HepG2 (cell line): ENCODE data around the gene KRT40. TPM values are rescaled to one million over a fixed set of nuclear protein-coding genes. Genes with fewer than 3 reads are reported as not detected.

Experiments used
- ARID2 ChIP-seq: sonication (generic); formaldehyde crosslinking; IDR thresholded peaks from 2 replicates; pipeline ENCODE4 v1.8.1; 2022; ENCODE audit warnings: mild to moderate bottlenecking, missing genetic modification reagents, borderline replicate concordance
- ASH2L ChIP-seq: fragments of 300-600, 200-600 bp; sonication (generic); IDR thresholded peaks from 2 replicates; pipeline ENCODE4 v1.7.0; 2017; ENCODE audit warnings: low read depth, mild to moderate bottlenecking, moderate library complexity, mixed read lengths, low read length; ENCODE audit not compliant: insufficient read length
- CEBPG ChIP-seq: IDR thresholded peaks from 2 replicates; pipeline ENCODE4 v1.6.1; 2016
- EED ChIP-seq: sonication (generic); formaldehyde crosslinking; IDR thresholded peaks from 2 replicates; pipeline ENCODE4 v1.5.0; 2020; ENCODE audit warnings: mild to moderate bottlenecking, missing genetic modification reagents
- HMGXB4 ChIP-seq, 2 experiments: sonication (generic) in 1 of 2; formaldehyde crosslinking in 1 of 2; IDR thresholded peaks; 2 replicates each; pipeline versions ENCODE4 v1.4.0 to v1.6.1; 2018 to 2020; ENCODE audit warnings: missing genetic modification reagents in 2 of 2, borderline replicate concordance in 1 of 2, low read depth in 1 of 2, mild to moderate bottlenecking in 1 of 2, missing biosample characterization in 1 of 2
- MED1 ChIP-seq: sonication (generic); formaldehyde crosslinking; IDR thresholded peaks from 2 replicates; pipeline ENCODE4 v1.4.0; 2020; ENCODE audit warnings: missing genetic modification reagents
- MEF2D ChIP-seq: sonication (generic); formaldehyde crosslinking; IDR thresholded peaks from 2 replicates; pipeline ENCODE4 v1.5.1; 2020; ENCODE audit warnings: mild to moderate bottlenecking, missing genetic modification reagents
- RBM39 ChIP-seq: fragments of 200-400 bp; formaldehyde crosslinking; IDR thresholded peaks from one replicate; pipeline ENCODE4 v1.6.1; 2018; ENCODE audit warnings: antibody characterized with exemption, mild to moderate bottlenecking, low read depth, low read length; ENCODE audit not compliant: poor library complexity, severe bottlenecking
- RFXAP ChIP-seq: sonication (generic); formaldehyde crosslinking; IDR thresholded peaks from 2 replicates; pipeline ENCODE4 v1.4.0; 2020; ENCODE audit warnings: missing genetic modification reagents, borderline replicate concordance
- SOX13 ChIP-seq, 3 experiments: fragments of 450-650 bp in 1 of 3; sonication (generic) in 1 of 3; formaldehyde crosslinking in 1 of 3; IDR thresholded peaks in 2 of 3; conservative IDR thresholded peaks in 1 of 3; 2 replicates each; pipeline versions ENCODE4 v1.5.0 to v1.6.1; 2016 to 2020; ENCODE audit warnings: antibody characterized with exemption in 1 of 3, mild to moderate bottlenecking in 1 of 3, missing compliant biosample characterization in 1 of 3, missing genetic modification reagents in 1 of 3, moderate library complexity in 1 of 3
- SOX6 ChIP-seq, 2 experiments: fragments of 450-650 bp in 1 of 2; sonication (generic) in 1 of 2; formaldehyde crosslinking in 1 of 2; IDR thresholded peaks; 2 replicates each; pipeline versions ENCODE4 v1.4.0 to v1.6.1; 2017 to 2020; ENCODE audit warnings: antibody characterized with exemption in 1 of 2, mild to moderate bottlenecking in 1 of 2, missing genetic modification reagents in 1 of 2
- SYNCRIP ChIP-seq: fragments of 200-400 bp; formaldehyde crosslinking; IDR thresholded peaks from 2 replicates; pipeline ENCODE4 v1.6.1; 2018; ENCODE audit warnings: mild to moderate bottlenecking, low read depth, low read length; ENCODE audit not compliant: insufficient read depth
- ZBTB33 ChIP-seq: sonication (generic); formaldehyde crosslinking; IDR thresholded peaks from 2 replicates; pipeline ENCODE4 v1.4.0; 2020; ENCODE audit warnings: missing genetic modification reagents
- ZNF142 ChIP-seq: sonication (generic); formaldehyde crosslinking; IDR thresholded peaks from 2 replicates; pipeline ENCODE4 v1.4.0; 2020; ENCODE audit warnings: missing genetic modification reagents
- ZNF143 ChIP-seq: sonication (generic); formaldehyde crosslinking; IDR thresholded peaks from 2 replicates; pipeline ENCODE4 v1.4.0; 2020; ENCODE audit warnings: missing genetic modification reagents
- ZNF761 ChIP-seq: sonication (generic); formaldehyde crosslinking; conservative IDR thresholded peaks from 2 replicates; pipeline ENCODE4 v1.4.0; 2020; ENCODE audit warnings: mild to moderate bottlenecking, missing genetic modification reagents
- ZNF816 ChIP-seq: sonication (generic); formaldehyde crosslinking; IDR thresholded peaks from 2 replicates; pipeline ENCODE4 v1.8.0; 2022; ENCODE audit warnings: missing genetic modification reagents, mild to moderate bottlenecking, borderline replicate concordance
- polyA plus RNA-seq, 8 experiments: library from polyadenylated mRNA; depleted of rRNA in 3 of 8; stranded (reverse) in 7 of 8; unstranded in 1 of 8; fragments of >200 nt; fragmentation: Illumina TruSeq in 4 of 8; extraction: Trizol in 4 of 8; gene quantifications; 2 replicates each; pipeline versions ENCODE4 v1.2.1 to v1.2.3, GENCODE V29; 2011 to 2016; ENCODE audit warnings: low read depth in 4 of 8, missing spikeins in 1 of 8, mixed read lengths in 1 of 8; ENCODE audit not compliant: insufficient read depth in 1 of 8
- total RNA-seq, 5 experiments: library from RNA; depleted of rRNA; stranded (reverse); fragments of >200 nt; fragmentation: Illumina TruSeq; extraction: Trizol; gene quantifications; 2 replicates each; pipeline ENCODE4 v1.2.3, GENCODE V29; 2016; ENCODE audit warnings: low read depth in 1 of 5

The KRT40 gene
- total and polyA plus RNA-seq, 2 of the 13 experiments (the other 11 are each of a cell fraction or from before 2014, with no cell fraction given) = not detected

GRCh38 chr17:40936437-40936971 is 47.6 kb downstream of the KRT40 start (continued):
- TF ChIP-seq ARID2 (CRISPR knock-in tag) (0 out of 2 replicates have a peak, but pooled peaks have one; percentile 61), HMGXB4 (CRISPR knock-in tag; IDR thresholded peaks at IDR 0.05; ENCODE audit: borderline replicate concordance in 1 of 2, low read depth in 1 of 2) (0 out of 4 replicates have a peak, but pooled peaks of 1 of the 2 experiments have one; percentile 13), SOX6 (IDR thresholded peaks at IDR 0.05) (no peak), SOX6 (CRISPR knock-in tag; IDR thresholded peaks at IDR 0.05) (peak; percentile 57), EED (CRISPR knock-in tag) (0 out of 2 replicates have a peak, but pooled peaks have one; percentile 51), MEF2D (CRISPR knock-in tag) (no peak), ZNF142 (no peak), ZNF143 (CRISPR knock-in tag) (0 out of 2 replicates have a peak, but pooled peaks have one; percentile 19), ZNF816 (CRISPR knock-in tag) (no peak), CEBPG (CRISPR knock-in tag) (peak; percentile 95), SYNCRIP (no peak), ASH2L (peak; percentile 36), MED1 (CRISPR knock-in tag) (peak; percentile 49; the same call in 1 of the 2 replicates), ZNF761 (no peak), RFXAP (0 out of 2 replicates have a peak, but pooled peaks have one; percentile 40), ZBTB33 (CRISPR knock-in tag) (0 out of 2 replicates have a peak, but pooled peaks have one; percentile 0), RBM39 (no peak), SOX13 (IDR thresholded peaks at IDR 0.05) (no peak), SOX13 (CRISPR knock-in tag; conservative IDR thresholded peaks at IDR 0.05 in 1 of 2, IDR thresholded peaks at IDR 0.05 in 1 of 2) (peak in 1 of 2 experiments; percentile 67; a peak in 2 of 4 replicates)
